SU-DHL-6 (cell line): Measurements from ENCODE around the gene HSPA12B.

ENCODE experiments used
- H2AFZ ChIP-seq: fragments of 200-600 bp; sonication (generic); 2 replicates; pipeline ENCODE4 v1.6.1; 2014; ENCODE audit warnings: low read depth, mild to moderate bottlenecking, moderate library complexity, mixed read lengths, antibody characterized with exemption, low read length; ENCODE audit not compliant: severe bottlenecking
- H3F3A ChIP-seq: fragments of 200-600 bp; shearing (Covaris generic); 2 replicates; pipeline ENCODE4 v1.6.0; 2016; ENCODE audit warnings: antibody characterized with exemption, mild to moderate bottlenecking; ENCODE audit not compliant: insufficient read depth
- H3K27ac ChIP-seq: fragments of 200-600 bp; sonication (generic); 2 replicates; pipeline ENCODE4 v1.5.1; 2016; ENCODE audit warnings: low read depth, mild to moderate bottlenecking, low read length, moderate library complexity, mixed read lengths
- H3K27me3 ChIP-seq: fragments of 200-600 bp; sonication (generic), shearing (Covaris generic); 2 replicates; pipeline ENCODE4 v1.6.0; 2014; ENCODE audit warnings: mild to moderate bottlenecking, low read length
- H3K36me3 ChIP-seq: fragments of 200-600 bp; sonication (generic); 2 replicates; pipeline ENCODE4 v1.6.1; 2014; ENCODE audit warnings: mild to moderate bottlenecking, low read length, mixed read lengths
- H3K4me2 ChIP-seq: fragments of 300-600, 200-600 bp; shearing (Covaris generic), sonication (generic); 2 replicates; pipeline ENCODE4 v1.6.0; 2014; ENCODE audit warnings: low read length, low read depth, mild to moderate bottlenecking; ENCODE audit not compliant: poor library complexity, severe bottlenecking
- H3K4me3 ChIP-seq: fragments of 200-600 bp; sonication (generic); 2 replicates; pipeline ENCODE4 v1.5.1; 2014; ENCODE audit warnings: antibody characterized with exemption, low read length, mild to moderate bottlenecking, mixed read lengths; ENCODE audit not compliant: insufficient read depth, poor library complexity, severe bottlenecking
- H3K79me2 ChIP-seq: fragments of 200-600 bp; sonication (generic); 2 replicates; pipeline ENCODE4 v1.6.1; 2014; ENCODE audit warnings: mild to moderate bottlenecking, low read length, moderate library complexity; ENCODE audit not compliant: insufficient read depth
- H3K9ac ChIP-seq: fragments of 200-600 bp; sonication (generic); 2 replicates; pipeline ENCODE4 v1.7.0; 2014; ENCODE audit warnings: mild to moderate bottlenecking, low read length
- H3K9me2 ChIP-seq: fragments of 200-600 bp; sonication (generic); replicated peaks from 2 replicates; pipeline ENCODE4 v1.6.1; 2014; ENCODE audit warnings: low read length; ENCODE audit not compliant: insufficient read depth
- H3K9me3 ChIP-seq: fragments of 200-600 bp; sonication (generic); 2 replicates; pipeline ENCODE4 v1.6.1; 2014; ENCODE audit warnings: low read length, mixed read lengths; ENCODE audit not compliant: insufficient read depth
- H4K20me1 ChIP-seq: fragments of 200-600 bp; sonication (generic); 2 replicates; pipeline ENCODE4 v1.6.1; 2014; ENCODE audit warnings: low read depth, mild to moderate bottlenecking, antibody characterized with exemption, low read length, moderate library complexity, mixed read lengths
- EZH2phosphoT487 ChIP-seq: fragments of 200-600 bp; sonication (generic), shearing (Covaris generic); conservative IDR thresholded peaks from 2 replicates; pipeline ENCODE4 v1.6.1; 2018; ENCODE audit warnings: mild to moderate bottlenecking, antibody characterized with exemption, low read length, moderate library complexity, mixed read lengths
- TF ChIP-seq, protein P1 (sequence below): fragments of 200-600 bp; sonication (generic); IDR thresholded peaks from one replicate; pipeline ENCODE4 v1.5.1; 2017; ENCODE audit warnings: antibody characterized with exemption, mild to moderate bottlenecking, low read length, moderate library complexity; ENCODE audit not compliant: insufficient read depth, poor library complexity, severe bottlenecking

HSPA12B gene

DNA sequence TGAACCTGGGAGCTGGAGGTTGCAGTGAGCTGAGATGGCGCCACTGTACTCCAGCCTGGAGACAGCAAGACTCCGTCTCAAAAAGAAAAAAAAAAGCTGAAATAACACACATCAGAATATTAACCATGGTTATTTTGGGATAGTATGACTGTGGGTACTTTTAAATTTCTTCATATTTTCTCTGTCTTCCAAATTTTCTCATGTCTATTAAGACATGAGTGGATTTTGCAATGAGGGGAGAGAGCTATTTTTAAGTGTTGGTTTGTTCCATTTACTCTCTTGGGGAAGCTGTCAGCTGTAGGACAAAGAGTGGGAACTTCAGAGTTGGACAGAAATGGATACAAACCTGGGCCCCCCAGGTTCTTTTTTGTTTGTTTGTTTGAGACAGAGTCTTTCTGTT lies 24.8 kb downstream of the HSPA12B start:
- Histone ChIP-seq H3K79me2 (peaks cover 18% of the 10 kb centered on the region), H3K27me3 (no peaks in the 10 kb centered on the region), H4K20me1 (no peaks in the 10 kb centered on the region; the same call in 1 of the 2 replicates), H2AFZ (no peak overlapping the region), H3K9me3 (no peaks in the 10 kb centered on the region), H3K27ac (no peak overlapping the region), H3K9ac (no peak overlapping the region), H3K4me2 (no peak overlapping the region), H3K9me2 (no peaks in the 10 kb centered on the region), H3K4me3 (no peak overlapping the region), H3F3A (no peaks in the 10 kb centered on the region), H3K36me3 (no peaks in the 10 kb centered on the region)
- no peak for TF ChIP-seq EZH2phosphoT487
- TF ChIP-seq, protein P1, sequence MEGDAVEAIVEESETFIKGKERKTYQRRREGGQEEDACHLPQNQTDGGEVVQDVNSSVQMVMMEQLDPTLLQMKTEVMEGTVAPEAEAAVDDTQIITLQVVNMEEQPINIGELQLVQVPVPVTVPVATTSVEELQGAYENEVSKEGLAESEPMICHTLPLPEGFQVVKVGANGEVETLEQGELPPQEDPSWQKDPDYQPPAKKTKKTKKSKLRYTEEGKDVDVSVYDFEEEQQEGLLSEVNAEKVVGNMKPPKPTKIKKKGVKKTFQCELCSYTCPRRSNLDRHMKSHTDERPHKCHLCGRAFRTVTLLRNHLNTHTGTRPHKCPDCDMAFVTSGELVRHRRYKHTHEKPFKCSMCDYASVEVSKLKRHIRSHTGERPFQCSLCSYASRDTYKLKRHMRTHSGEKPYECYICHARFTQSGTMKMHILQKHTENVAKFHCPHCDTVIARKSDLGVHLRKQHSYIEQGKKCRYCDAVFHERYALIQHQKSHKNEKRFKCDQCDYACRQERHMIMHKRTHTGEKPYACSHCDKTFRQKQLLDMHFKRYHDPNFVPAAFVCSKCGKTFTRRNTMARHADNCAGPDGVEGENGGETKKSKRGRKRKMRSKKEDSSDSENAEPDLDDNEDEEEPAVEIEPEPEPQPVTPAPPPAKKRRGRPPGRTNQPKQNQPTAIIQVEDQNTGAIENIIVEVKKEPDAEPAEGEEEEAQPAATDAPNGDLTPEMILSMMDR, result no peak

DNA sequence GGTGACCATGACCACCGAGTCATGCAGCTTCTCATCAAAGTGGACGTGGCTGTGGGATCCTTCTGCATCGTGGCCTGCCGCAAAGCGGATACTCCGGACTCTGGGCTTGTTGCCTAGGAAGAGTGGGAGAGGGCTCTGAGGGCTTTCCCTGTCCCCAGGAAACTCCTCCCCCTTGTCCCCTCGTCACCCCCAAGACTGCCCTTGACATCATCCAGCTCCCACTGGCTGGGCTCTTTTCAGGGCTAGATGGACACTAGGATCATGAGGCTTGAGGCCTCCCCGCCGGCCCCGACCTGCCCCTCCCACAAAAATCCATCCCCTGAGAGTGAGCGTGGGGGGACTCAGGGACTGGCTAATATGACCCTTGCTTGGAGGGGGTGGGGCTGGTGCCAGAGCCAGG lies 26.1 kb downstream of the HSPA12B start:
- no peaks in the 10 kb centered on the region for H3K36me3 ChIP-seq
- H3K9me2 ChIP-seq, result no peaks in the 10 kb centered on the region
- no peak overlapping the region for H3K9ac ChIP-seq
- H3F3A ChIP-seq, result no peaks in the 10 kb centered on the region
- TF ChIP-seq, protein P1, result no peak
- TF ChIP-seq EZH2phosphoT487, result no peak
- no peaks in the 10 kb centered on the region for H3K27me3 ChIP-seq
- peaks cover 18% of the 10 kb centered on the region for H3K79me2 ChIP-seq
- no peaks in the 10 kb centered on the region for H3K9me3 ChIP-seq
- no peaks in the 10 kb centered on the region for H4K20me1 ChIP-seq
- no peak overlapping the region for H3K27ac ChIP-seq
- no peak overlapping the region for H3K4me2 ChIP-seq
- no peak overlapping the region for H2AFZ ChIP-seq
- no peak overlapping the region for H3K4me3 ChIP-seq

DNA sequence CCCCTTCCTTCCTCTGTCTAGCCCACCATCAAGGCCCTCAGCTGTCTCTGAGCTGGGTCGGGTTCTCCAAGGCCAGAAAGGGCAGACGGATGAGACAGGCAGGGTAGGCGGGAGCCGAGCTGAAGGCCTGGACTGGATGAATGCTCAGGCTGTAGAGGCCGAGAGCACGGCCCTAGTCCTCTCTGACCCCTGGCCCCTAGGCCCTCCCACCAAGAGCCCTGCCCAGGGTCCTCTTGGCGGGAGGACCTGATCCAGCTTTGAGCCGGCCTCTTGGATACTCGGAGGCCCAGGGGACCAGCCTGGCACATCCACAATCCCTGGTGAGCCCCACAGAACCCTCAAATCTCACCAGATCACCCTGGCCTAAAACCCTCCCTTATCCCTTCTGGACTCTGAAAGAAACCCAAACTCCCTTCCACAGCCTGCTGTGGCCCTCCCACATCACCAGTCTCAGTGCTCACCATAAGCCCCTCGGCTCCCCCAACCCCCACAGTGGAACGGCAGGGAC lies 26.9 kb downstream of the HSPA12B start:
- H3K9ac ChIP-seq, result no peak overlapping the region
- peaks cover 20% of the 10 kb centered on the region for H3K79me2 ChIP-seq
- no peaks in the 10 kb centered on the region for H3K36me3 ChIP-seq
- no peak overlapping the region for H2AFZ ChIP-seq
- H3K27ac ChIP-seq, result no peak overlapping the region
- no peaks in the 10 kb centered on the region for H3K9me3 ChIP-seq
- no peaks in the 10 kb centered on the region for H3F3A ChIP-seq
- no peak overlapping the region for H3K4me2 ChIP-seq
- TF ChIP-seq, protein P1, result no peak
- TF ChIP-seq EZH2phosphoT487, result no peak
- no peak overlapping the region for H3K4me3 ChIP-seq
- H4K20me1 ChIP-seq, result no peaks in the 10 kb centered on the region
- no peaks in the 10 kb centered on the region for H3K9me2 ChIP-seq
- H3K27me3 ChIP-seq, result no peaks in the 10 kb centered on the region
